ENCODE data around the gene PRR15.

- TF ChIP-seq CTCF (IDR thresholded peaks at IDR 0.05) = no peak
- no peak for TF ChIP-seq EP300 (IDR thresholded peaks at IDR 0.05)
- no peak for TF ChIP-seq POLR2A (IDR thresholded peaks at IDR 0.05)
These were observed 37.0 kb downstream of the PRR15 start for GRCh38 chr7:29600661-29601060.
